OCI-M1 (cell line): Measurements from ENCODE around the gene HSPA1B.
A peak's percentile ranks its signal among the peaks of the same experiment; 100 is the strongest.
"Not testable (repeated sequence)": the region's sequence is repeated elsewhere in the genome, so short reads cannot be mapped to it uniquely, and the experiment has no call there.

Experiments
- DNase-seq: peaks from one replicate; lab custom pipeline; 2025; lab: John Stamatoyannopoulos, UW

HSPA1B gene

DNA sequence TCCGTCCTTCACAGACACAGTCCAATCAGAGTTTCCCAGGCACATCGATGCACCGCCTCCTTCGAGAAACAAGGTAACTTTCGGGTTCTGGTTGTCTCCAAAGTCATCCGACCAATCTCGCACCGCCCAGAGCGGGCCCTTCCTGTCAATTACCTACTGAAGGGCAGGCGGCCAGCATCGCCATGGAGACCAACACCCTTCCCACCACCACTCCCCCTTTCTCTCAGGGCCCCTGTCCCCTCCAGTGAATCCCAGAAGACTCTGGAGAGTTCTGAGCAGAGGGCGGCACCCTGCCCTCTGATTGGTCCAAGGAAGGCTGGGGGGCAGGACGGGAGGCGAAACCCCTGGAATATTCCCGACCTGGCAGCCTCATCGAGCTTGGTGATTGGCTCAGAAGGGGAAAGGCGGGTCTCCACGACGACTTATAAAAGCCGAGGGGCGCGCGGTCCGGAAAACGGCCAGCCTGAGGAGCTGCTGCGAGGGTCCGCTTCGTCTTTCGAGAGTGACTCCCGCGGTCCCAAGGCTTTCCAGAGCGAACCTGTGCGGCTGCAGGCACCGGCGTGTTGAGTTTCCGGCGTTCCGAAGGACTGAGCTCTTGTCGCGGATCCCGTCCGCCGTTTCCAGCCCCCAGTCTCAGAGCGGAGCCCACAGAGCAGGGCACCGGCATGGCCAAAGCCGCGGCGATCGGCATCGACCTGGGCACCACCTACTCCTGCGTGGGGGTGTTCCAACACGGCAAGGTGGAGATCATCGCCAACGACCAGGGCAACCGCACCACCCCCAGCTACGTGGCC is at the start of gene HSPA1B:
TSS of gene HSPA1B (plus strand) at position 453 of the 794 bp plus-strand sequence. CDS start at position 666, 213 bp downstream.
- DNase-seq, result peak; percentile 100

DNA sequence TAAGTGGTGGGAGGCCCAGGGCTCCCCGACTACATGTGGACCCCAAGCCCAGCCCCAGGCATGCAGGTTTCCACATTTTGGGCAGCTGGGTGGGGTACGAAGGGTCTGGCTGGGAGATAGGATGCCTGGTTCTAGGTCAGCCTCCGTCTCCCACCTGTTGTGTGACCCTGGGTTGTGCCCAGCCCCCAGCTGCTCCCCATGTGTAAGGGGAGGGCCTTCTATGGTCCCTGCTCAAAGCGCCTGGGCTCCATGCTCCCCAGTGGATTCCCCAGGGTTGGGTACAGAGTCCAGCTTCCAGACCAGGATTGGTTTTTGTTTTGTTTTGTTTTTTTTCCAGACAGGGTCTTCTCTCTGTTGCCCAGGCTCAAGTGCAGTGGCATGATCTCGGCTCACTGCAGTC is 49.3 kb upstream of the HSPA1B start:
- no peak for DNase-seq

DNA sequence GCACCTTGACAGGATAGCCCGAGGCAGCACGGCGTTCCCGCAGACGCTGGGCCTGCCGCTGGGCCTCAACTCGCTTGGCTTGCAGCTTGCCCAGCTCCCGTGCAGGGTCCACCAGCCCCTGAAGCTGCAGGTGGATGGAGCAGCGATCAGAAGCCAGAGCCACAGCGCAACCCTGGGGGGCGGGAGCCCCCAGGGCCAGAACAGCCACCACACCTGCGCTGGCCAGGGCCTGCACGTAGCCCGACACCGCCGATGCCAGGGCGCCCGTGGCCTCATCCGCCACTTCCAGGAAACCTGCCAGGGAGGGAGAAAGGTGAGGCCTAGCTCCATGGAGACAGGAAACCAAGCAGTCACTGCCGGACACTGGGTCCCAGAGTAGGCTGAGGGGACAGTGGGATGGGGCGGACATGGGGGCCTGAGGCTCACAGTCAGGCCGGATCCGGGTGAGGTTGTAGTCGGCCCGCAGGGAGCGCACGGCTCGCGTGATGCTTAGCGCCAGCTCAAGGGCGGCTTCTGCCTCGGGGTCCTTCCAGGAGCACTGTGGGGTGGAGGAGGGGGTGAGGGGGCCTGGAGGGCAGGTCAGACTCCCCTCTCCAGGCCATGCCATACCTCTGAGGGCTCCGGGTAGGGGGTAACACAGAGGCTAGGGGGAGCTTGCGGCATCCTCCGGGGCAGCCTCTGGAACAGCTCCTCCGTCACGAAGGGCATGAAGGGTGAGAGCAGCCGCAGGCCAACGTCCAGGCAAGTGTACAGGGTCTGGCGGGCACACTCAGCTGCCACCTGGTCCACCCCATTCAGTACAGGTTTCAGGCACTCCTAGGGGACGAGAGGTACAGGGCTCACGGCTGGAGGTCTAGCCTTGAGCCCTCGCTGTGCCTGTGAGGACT is 48.3 kb upstream of the HSPA1B start:
- DNase-seq, result no peak

DNA sequence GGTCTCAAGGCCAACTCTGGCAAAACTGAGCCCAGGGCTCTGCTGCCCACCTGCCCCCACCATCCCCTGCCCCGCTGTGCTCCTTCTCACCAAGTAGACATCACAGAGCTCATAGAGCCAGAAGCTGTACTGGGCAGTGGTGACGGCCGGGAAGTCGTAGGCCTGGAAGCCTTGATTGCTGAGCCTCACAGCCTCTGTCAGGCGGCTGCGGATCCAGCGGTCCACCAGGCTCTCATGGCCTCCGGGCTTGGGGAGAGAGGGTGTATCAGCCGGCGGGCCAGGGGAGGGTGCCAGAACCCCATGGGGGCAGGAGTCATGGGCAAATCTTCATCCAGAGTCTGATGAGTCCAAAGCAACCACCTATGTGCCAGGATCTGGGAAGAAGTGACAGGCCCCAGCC is 47.6 kb upstream of the HSPA1B start:
- DNase-seq, result no peak

DNA sequence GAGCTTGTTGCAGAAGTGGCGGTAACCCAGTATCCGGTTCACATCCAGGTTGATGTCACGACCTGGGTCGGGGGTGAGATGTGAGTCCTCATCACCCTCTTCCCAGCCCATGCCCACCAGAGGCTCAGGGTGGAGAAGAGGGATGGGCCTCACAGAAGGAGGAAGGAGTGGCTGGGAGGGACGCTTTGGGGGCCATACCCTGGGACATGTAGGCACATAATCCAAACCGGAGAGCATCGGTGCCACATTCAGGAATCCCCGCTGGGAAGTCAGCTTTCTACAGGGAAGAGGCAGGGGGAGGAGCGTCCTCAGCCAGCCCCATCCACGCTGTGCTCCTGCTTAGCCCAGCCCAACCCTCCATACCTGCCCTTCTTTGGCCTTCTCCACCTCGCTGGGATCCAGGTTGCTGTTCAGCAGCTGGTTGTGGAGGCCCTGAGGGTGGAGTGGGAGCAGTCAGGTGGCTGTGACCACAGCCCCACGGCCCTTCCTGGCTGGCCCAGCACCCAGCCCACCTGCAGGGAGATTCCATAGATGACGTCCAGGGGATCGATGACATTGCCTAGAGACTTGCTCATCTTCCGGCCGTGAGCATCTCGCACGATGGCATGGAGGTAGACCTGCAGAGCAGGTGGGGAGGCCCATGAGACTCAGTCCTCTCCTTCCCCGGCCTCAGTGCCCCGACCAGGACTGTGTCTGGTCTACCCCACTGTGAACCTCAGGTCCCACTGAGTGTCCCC is 46.9 kb upstream of the HSPA1B start:
- DNase-seq, result no peak

DNA sequence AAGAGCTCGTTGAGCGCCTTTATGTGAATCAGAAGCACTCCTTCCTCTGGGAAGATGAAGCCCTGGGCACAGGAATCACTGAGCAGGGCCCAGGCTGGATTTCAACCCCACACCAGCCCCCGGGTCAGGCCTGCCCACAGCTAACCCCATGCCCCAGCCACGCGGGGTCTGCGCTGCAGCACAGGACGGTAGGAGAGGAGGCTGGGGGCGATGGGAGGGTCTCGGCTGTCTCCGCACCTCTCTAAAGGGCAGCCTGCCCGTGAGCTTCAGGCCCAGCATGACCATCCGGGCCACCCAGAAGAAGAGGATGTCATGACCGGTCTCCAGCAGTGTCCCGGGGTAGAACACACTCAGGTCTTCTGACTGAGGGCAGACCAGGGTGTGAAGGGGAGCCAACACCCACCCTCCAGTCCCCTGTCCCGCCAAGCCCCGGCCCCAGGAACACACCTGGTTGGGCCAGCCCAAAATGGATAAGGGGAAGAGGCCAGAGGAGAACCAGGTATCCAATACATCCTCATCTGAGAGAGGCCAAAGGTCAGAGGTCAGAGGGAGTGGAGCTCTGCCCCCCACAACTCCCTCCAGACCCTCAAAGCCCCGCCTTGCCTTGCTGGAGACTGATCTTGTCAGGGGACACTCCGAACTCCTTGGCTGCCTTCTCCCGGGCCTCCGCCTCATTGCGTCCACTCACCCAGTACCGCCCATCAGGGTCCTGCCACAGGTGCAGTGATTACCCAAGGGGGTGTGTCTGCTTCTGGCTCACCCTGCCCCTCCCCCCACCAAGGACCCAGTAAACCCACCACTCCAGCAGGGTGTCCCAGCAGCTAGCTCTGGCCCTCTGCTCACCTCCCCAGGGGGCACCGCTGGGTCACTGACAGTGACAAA is 46.1 kb upstream of the HSPA1B start:
- DNase-seq, result no peak

DNA sequence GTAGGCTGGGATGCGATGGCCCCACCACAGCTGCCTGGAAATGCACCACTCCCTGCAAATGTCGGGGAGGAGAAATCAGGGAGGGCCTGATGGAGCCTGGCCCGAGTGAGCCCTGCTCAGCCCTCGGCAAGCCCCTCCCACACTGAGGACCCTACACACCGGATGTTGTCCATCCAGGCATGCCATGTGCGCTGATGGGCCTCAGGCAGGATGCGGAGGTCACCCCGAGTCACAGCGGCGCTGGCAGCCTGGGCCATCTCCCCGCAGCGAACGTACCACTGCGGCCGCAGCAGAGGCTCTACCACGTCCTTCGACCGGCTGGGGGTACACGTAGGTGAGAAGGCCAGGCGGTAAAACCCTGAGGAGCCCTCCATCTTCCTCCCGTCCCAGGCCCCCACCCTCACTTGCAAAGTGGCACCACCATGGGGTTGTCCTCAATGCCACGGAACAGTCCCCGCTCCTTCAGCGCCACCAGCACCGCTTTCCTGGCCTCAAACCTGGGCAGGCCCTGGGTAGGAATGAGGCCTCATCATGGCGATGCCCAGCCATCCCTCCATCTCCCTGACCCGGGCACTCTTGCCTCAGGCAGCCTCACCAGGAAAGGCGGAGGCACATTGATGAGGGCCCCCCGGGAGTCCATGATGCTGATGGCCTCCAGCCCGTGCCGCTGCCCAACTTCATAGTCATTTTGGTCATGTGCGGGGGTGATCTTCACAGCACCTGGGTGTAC is 45.2 kb upstream of the HSPA1B start:
- DNase-seq, result no peak

DNA sequence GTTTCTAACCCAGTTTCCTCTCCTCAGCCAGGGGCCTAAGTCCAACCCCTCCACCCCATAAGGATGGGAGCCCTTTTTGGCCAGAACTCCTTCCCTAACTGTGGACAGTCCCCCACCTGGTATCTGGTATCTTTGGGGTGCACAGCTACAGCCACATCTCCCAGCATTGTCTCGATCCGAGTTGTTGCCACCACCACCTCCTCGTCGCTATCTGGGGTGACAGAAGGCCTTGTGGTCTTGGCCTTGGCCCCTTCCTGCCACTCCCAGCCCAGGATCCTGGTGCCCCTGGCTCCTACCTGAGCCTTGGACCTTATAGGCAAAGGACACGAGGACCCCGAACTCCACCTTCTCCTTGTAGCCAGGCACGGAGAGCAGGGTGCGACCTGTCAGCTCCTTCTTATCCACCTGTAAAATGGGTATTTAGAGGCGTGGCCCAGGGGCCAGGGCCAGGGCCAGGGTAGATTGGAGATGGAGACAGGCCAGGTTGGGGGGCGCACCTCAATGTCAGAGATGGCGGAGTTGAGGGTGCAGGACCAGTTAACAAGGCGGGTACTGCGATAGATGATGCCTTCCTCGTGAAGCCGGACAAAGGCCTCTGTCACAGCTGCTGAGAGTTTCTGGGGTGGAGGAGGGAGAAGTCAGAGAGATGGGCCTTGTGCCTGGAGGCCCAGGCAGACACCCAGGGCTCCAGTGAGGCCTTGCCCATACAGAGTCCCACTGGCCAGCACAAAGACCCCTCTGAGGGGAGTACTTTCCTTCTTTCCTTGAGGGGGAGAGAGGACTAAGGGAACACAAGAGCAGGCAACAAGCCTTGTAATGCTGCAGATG is 43.2 kb upstream of the HSPA1B start:
- no peak for DNase-seq

DNA sequence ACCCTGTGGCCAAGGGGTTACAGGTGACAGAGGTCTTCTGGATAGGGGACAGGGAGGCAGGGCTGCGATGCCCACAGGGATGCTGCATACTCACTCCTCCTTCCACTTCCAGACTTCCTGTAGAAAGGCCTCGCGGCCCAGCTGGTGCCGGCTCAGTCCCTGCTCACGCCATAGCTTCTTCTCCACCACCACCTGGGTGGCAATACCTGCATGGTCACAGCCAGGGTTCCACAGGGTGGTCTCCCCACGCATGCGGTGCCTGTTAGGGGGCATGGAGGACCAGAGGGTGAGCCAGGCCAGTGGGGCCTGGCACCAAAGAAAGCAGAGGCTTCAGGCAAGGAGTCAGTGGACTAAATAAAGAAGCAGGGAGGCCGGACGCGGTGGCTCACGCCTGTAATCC is 42.1 kb upstream of the HSPA1B start:
- DNase-seq, result no peak

DNA sequence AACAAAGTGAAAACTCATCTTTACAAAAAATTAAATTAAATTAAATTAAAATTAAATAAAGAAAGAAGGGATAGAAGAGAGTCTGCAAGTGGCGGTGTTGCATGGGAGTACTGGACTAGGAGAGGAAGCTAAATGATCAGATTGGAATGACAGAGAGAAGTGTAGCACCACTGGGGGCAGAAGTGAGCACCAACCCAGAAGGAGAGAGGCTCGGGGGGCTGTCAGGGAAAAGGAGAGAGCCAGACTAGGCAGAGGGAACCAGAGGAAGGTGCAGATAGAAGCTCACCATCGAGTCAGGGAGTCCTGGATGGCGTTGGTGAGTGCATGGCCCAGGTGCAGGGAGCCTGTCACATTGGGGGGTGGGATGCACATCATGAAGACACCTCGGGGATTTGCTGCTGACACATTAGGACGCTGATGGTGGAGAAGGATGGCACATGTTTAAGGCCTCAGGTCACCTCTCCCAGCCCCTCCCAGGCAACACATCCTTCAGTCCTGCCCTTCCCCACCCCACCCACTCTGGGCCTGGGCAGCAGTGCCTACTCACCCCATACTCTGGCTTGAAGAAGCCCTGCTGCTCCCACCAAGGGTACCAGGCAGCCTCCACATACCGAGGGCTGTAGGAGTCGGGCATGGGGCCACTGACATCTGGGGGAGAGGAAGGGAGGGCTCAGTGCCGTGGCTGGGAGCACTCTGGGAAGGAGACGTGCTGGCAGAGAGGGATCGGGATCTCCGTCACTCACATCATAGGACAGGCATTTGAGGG is 36.0 kb upstream of the HSPA1B start:
- peak; percentile 83 for DNase-seq

DNA sequence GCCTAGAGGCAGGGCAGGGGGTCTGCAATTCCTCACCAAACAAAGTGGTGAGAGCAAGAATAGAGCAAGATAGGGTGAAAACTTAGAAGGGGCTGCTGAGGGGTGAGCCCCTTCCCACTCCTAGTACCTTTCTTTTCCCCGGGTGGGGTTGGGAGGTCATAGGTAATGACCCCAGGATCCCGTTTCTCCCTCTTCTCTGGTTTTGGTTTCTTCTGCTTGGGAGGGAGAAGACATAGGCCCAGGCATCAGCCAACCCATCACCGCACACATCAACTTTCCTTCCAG is 35.5 kb upstream of the HSPA1B start:
- no peak for DNase-seq

DNA sequence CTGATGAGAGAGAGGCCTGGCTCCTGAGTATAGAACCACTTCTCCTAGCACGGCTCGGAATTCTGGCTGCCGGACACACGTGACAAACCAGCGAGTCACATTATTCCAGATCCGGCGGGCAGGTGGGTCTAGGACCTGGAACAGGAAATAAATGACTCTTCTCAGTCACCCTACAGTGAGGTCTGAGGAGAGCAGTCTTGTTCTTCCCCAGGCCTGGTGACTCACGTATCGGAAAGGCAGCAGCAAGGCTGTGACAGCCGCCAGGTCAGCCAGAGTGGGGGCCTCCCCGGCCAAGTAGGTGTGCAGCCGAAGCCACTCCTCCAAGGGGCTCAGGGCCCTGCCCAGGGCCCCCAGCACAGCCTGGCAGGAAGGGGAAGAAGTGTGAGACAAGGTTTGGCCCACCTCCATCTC is 34.8 kb upstream of the HSPA1B start:
- DNase-seq, result no peak

DNA sequence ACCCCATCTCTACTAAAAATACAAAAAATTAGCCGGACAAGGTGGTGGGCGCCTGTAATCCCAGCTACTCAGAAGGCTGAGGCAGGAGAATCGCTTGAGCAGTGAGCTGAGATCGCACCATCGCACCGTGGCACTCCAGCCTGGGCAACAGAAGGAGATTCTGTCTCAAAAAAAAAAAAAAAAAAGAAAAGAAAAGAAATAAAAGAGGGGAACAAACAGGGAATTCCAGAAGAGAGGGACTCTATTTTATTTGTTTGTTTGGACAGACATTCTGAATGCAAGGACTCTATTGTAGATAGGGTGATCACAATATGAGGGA is 33.7 kb upstream of the HSPA1B start:
- DNase-seq, result not testable (repeated sequence)

DNA sequence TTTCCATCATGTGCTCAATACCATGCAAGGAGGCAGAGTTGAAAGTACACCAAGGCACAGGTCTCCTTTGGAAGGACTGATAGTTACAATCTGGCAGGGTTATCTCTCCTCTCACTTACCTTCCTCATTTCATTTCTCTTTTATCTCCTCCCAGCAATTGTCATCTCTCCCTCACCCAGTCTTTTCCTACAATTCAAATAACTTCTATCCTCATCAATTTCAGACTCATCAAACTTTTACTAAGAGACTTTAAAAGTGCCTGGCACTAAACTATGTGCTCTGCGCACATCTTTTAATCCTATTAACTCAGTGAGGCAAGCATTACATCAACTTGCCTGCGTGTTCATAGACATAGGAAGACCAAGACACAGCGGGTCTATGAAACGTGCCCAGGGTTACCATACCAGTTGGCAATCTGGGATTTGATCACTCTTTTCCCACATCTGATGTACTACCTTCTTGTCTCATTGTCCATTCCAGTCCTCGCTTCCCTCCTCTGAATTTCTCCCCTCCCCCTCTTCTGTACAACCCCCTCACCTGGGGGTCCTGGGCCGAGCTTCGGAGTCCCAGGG is 33.2 kb upstream of the HSPA1B start:
- DNase-seq, result peak; percentile 67

DNA sequence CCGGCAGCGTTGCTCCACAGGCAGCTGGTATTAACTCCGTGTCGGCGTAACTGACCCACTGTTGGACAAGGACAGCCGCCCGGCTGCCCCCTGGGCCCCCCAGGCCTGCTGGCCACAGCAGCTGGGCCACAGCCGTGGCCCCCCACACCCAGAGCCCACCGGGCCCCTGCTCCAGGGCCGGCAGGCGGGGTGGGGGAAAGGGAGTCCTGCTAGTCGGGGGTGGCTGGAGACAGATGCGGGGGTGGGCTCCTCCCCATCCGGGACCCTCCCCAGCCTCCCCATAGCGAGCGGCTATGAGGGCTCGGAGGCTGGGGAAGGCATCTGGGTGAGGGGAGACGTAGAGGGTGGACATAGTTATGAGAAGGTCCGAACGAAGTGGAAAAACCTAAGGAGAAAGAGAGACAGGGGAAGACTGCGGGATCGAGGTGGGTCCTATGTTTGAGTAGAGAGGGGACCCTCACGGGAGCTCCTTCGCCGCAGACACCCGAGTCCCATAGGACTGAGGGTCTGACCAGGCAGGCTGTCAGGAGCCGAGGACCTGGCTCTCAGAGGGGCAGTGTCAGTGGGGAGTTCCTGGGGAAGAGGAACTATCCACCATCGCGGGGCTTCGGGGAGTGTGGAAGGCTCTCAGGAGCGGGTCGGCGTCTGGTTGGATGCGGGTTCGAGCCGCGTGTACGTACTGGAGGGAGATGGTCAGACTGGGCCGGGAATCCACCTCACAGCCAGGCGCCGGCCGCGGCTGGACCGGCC is 32.5 kb upstream of the HSPA1B start:
- peak; percentile 89 for DNase-seq

DNA sequence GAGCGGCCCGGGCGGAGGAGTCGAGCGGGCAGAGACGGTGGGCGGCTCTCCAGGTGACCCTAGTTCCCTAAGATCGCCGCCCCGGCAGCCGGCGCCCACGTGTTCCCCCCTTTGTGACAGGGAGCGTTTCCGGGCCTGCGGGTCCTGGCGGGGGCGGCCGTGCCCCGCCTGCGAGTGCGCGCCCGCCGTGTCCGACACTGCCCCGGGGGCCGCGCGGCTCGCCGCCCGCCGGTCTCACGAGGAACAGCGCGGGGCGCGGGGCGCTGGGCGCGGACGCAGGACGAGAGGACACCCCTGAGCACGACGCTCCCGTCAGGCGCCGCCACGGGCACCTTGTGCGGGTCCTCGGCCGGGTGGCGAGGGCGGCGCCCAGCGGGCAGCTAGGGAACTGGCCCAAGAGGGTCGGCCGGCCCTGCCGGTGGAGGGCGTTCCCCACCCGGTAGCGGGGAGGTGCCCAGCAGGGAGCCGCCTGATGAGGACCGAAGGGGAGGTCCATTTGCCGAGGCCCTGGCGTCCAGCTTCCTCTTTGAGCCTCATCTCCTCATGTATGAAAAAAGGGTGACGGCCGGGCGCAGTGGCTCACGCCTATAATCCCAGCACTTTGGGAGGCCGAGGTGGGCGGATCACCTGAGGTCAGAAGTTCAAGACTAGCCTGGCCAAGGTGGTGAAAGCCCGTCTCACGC is 31.8 kb upstream of the HSPA1B start, which contains the start of gene VARS1:
TSS of gene VARS1 (minus strand) at position 137 of the 683 bp plus-strand sequence. CDS start 535 bp downstream, outside the sequence.
- DNase-seq, result peak; percentile 98

DNA sequence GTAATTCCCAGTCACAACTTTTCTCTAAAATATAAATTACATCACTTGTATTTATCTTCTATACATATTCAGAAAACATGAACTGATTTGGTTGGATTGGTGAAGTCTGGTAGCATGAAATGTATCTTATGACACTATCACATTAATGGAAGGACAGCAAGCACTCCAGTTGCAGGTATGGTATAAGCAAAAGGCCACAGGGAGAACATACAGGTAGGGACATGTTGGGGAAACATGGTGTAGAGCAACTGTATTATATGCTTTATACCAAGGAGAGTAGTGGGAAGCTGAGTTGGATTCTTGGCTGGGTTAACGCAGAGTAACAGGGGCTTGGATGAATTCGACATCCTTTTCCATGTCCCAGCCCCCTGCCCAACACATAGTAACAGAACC is 30.5 kb upstream of the HSPA1B start:
- DNase-seq, result no peak

DNA sequence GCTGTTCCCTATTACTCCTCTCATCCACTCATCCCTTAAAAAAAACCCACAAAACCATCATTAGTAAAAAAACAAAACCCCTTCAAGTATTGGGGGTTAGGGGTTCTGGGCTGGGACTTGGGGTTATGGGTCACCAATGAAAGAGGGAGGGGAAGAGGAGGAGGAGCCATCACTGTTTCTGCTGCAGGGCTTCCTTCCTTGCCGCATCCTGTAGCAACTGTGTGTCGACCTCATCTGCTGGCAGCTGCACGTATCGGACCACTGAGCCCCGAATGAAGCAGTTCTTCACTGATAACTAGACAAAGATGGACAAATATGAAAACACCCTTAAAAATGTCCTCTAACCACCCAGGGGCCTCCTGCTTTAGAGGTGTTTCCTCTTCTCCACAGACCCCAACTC is 29.9 kb upstream of the HSPA1B start:
- DNase-seq, result no peak
